ENCODE measurements around the gene VRK2. TPM values are rescaled to one million over a fixed set of nuclear protein-coding genes. Genes with fewer than 3 reads are reported as not detected.

VRK2 gene
- total and polyA plus RNA-seq, 10 of the 15 experiments (the other 5 are each of a cell fraction or from before 2014, with no cell fraction given), result 26.5 to 78.0 (median 57.3) TPM

DNA sequence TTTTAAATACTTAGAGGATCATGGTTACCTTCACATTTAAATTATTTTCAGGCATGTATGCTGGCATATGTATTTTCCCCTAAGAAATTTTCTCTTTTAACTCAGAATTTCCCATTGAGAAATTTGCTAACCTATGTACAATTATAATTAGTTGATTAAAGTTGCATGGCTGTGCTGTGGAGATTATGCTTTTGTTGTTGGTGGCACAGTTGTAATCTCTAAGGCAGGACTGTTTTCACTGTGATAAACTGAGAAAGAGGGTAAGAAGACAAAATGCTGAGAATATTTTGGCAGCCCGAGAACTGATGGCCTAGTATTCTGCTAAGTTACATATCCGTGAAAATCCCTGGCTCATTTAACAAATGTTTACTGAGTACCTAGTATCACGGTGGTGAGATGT is 1.4 kb downstream of the VRK2 start:
- ChIA-PET SMC1A (ENCODE audit: uncharacterized antibody, unreplicated experiment) (interaction anchor here (5.4 to 6.4 kb wide), 2 partner anchors 13 to 140 kb away, joined by 49 to 64 read pairs; no protein-coding TSS in a partner anchor), POLR2A (interaction anchor here (3.8 kb wide), 1 partner anchor 162 kb away, joined by 23 read pairs; no protein-coding TSS in a partner anchor)

DNA sequence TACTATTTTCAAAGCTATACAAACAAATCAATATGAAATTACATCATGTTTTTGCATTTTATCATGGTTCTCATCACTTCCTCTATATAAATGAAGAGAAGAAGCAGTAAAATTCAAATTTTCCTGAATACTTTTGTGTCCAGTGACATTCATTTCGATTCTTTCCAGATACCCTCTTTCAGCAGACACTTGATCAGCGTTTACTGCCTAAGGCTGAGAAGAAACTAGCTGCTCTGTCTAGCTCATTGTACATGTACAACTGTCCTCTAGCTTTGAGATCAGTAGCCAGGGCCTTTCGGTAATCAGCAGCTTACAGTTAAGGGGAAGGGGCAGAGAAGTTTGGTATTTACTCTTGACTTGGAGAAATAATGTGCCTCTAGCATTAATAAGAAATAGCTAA is 4.8 kb downstream of the VRK2 start:
- peaks cover 67% of the 10 kb centered on the region for H3K79me2 ChIP-seq (ENCODE audit: control insufficient read depth, insufficient read depth, low read length)
- CTCF ChIA-PET, result interaction anchor here (0.8 to 2.0 kb wide), 5 partner anchors 18 to 502 kb away, joined by 3 to 7 read pairs (median 4); no protein-coding TSS in a partner anchor

More for the DNA sequence above, 1.4 kb downstream of the VRK2 start:
- H3K4me2 ChIP-seq (ENCODE audit: control insufficient read depth, insufficient read depth), result peak overlapping the region; percentile 85
- no peaks in the 10 kb centered on the region for H3K36me3 ChIP-seq (ENCODE audit: control insufficient read depth in 2 of 2, insufficient read depth in 2 of 2, low read length in 1 of 2)
- BruUV-seq (replicated peaks), result TSS peak; percentile 52
- no peak overlapping the region for H2AFZ ChIP-seq (ENCODE audit: control insufficient read depth, low read depth, low read length)
- H3K27me3 ChIP-seq (replicated peaks in 1 of 2; ENCODE audit: control insufficient read depth in 2 of 2, insufficient read depth in 2 of 2, low read length in 1 of 2), result no peaks in the 10 kb centered on the region
- H3K9me3 ChIP-seq (replicated peaks; ENCODE audit: control insufficient read depth, insufficient read depth, low read length), result no peaks in the 10 kb centered on the region; the same call in 2 of the 3 replicates
- CTCF ChIA-PET, result interaction anchor here (0.7 kb wide), 1 partner anchor 139 kb away, joined by 3 read pairs; no protein-coding TSS in a partner anchor
- intact Hi-C loops (cut with micrococcal nuclease; ENCODE audit: unreplicated experiment), result loop anchor here (2.0 to 5.0 kb wide), 4 partner anchors 23 to 287 kb away; no protein-coding TSS in a partner anchor
- peak; percentile 13 for FAIRE-seq
- peak overlapping the region; percentile 92 for H3K27ac ChIP-seq (ENCODE audit: control insufficient read depth, insufficient read depth)
- H3K4me1 ChIP-seq (ENCODE audit: control insufficient read depth, insufficient read depth, low read length), result peaks cover 9% of the 10 kb centered on the region; the same call in 1 of the 2 replicates
- 35% methylated on average over 3 of the region's 3 CpGs for WGBS (ENCODE audit: insufficient coverage, insufficient replicate concordance, low lambda C conversion rate, missing lambda C conversion rate)
- no peak for ATAC-seq
- RAD21 ChIA-PET (ENCODE audit: unreplicated experiment), result no interaction called here
- TF ChIP-seq SMAD5 (IDR thresholded peaks at IDR 0.05; ENCODE audit: low read depth), result no peak
- TF ChIP-seq, protein P1, sequence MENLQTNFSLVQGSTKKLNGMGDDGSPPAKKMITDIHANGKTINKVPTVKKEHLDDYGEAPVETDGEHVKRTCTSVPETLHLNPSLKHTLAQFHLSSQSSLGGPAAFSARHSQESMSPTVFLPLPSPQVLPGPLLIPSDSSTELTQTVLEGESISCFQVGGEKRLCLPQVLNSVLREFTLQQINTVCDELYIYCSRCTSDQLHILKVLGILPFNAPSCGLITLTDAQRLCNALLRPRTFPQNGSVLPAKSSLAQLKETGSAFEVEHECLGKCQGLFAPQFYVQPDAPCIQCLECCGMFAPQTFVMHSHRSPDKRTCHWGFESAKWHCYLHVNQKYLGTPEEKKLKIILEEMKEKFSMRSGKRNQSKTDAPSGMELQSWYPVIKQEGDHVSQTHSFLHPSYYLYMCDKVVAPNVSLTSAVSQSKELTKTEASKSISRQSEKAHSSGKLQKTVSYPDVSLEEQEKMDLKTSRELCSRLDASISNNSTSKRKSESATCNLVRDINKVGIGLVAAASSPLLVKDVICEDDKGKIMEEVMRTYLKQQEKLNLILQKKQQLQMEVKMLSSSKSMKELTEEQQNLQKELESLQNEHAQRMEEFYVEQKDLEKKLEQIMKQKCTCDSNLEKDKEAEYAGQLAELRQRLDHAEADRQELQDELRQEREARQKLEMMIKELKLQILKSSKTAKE (IDR thresholded peaks at IDR 0.05; ENCODE audit: low read depth, poor library complexity, severe bottlenecking), result no peak
- peaks cover 82% of the 10 kb centered on the region for H3K79me2 ChIP-seq (ENCODE audit: control insufficient read depth, insufficient read depth, low read length)
- peak overlapping the region; percentile 84 for H3K9ac ChIP-seq (ENCODE audit: control insufficient read depth, insufficient read depth, low read length)
- no peak for DNase-seq (ENCODE audit: low read depth, low spot score)
- peak overlapping the region; percentile 69 for H3K4me3 ChIP-seq
- in situ Hi-C loops (cut with MboI), result no loop called here
- no peaks in the 10 kb centered on the region for H4K20me1 ChIP-seq (ENCODE audit: control insufficient read depth, insufficient read depth)

More for the DNA sequence above, 4.8 kb downstream of the VRK2 start:
- SMC1A ChIA-PET (ENCODE audit: uncharacterized antibody, unreplicated experiment), result interaction anchor here (0.6 to 5.9 kb wide), 18 partner anchors 8 to 158 kb away, joined by 3 to 61 read pairs (median 4); no protein-coding TSS in a partner anchor
- Histone ChIP-seq H3K4me2 (ENCODE audit: control insufficient read depth, insufficient read depth) (peak overlapping the region; percentile 31; the same call in 1 of the 2 replicates), H2AFZ (ENCODE audit: control insufficient read depth, low read depth, low read length) (no peak overlapping the region), H3K27ac (ENCODE audit: control insufficient read depth, insufficient read depth) (no peak overlapping the region), H3K27me3 (replicated peaks in 1 of 2; ENCODE audit: control insufficient read depth in 2 of 2, insufficient read depth in 2 of 2, low read length in 1 of 2) (no peaks in the 10 kb centered on the region), H3K4me1 (ENCODE audit: control insufficient read depth, insufficient read depth, low read length) (peaks cover 6% of the 10 kb centered on the region), H3K9me3 (replicated peaks; ENCODE audit: control insufficient read depth, insufficient read depth, low read length) (no peaks in the 10 kb centered on the region), H3K4me3 (no peak overlapping the region), H3K9ac (ENCODE audit: control insufficient read depth, insufficient read depth, low read length) (no peak overlapping the region), H3K36me3 (ENCODE audit: control insufficient read depth in 2 of 2, insufficient read depth in 2 of 2, low read length in 1 of 2) (no peaks in the 10 kb centered on the region), H4K20me1 (ENCODE audit: control insufficient read depth, insufficient read depth) (no peaks in the 10 kb centered on the region)
- POLR2A ChIA-PET, result interaction anchor here (0.6 to 3.8 kb wide), 5 partner anchors 10 to 738 kb away, joined by 3 to 14 read pairs (median 4); no protein-coding TSS in a partner anchor
- intact Hi-C loops (cut with micrococcal nuclease; ENCODE audit: unreplicated experiment) (no loop called here), in situ Hi-C loops (cut with MboI) (no loop called here)
- FAIRE-seq, result no peak
- ATAC-seq, result no peak
- WGBS (ENCODE audit: insufficient coverage, insufficient replicate concordance, low lambda C conversion rate, missing lambda C conversion rate), result 89% methylated on average over 3 of the region's 3 CpGs
- TF ChIP-seq RB1 (IDR thresholded peaks at IDR 0.05; ENCODE audit: borderline replicate concordance) (no peak), KLF5 (IDR thresholded peaks at IDR 0.05; ENCODE audit: partially characterized antibody) (no peak), YY1 (IDR thresholded peaks at IDR 0.05; ENCODE audit: low read depth, low read length) (no peak), POLR2A (IDR thresholded peaks at IDR 0.05; ENCODE audit: low read depth, low read length) (no peak), TAF1 (IDR thresholded peaks at IDR 0.05; ENCODE audit: borderline replicate concordance, low read depth, low read length) (no peak), SREBF2 (IDR thresholded peaks at IDR 0.05; ENCODE audit: low read length) (no peak), EED (IDR thresholded peaks at IDR 0.05; ENCODE audit: low read depth) (no peak), MEF2A (IDR thresholded peaks at IDR 0.05; ENCODE audit: insufficient read depth, low read depth, low read length) (no peak), IRF4 (IDR thresholded peaks at IDR 0.05; ENCODE audit: low read depth, low read length) (no peak)
- TF ChIP-seq, protein P2, sequence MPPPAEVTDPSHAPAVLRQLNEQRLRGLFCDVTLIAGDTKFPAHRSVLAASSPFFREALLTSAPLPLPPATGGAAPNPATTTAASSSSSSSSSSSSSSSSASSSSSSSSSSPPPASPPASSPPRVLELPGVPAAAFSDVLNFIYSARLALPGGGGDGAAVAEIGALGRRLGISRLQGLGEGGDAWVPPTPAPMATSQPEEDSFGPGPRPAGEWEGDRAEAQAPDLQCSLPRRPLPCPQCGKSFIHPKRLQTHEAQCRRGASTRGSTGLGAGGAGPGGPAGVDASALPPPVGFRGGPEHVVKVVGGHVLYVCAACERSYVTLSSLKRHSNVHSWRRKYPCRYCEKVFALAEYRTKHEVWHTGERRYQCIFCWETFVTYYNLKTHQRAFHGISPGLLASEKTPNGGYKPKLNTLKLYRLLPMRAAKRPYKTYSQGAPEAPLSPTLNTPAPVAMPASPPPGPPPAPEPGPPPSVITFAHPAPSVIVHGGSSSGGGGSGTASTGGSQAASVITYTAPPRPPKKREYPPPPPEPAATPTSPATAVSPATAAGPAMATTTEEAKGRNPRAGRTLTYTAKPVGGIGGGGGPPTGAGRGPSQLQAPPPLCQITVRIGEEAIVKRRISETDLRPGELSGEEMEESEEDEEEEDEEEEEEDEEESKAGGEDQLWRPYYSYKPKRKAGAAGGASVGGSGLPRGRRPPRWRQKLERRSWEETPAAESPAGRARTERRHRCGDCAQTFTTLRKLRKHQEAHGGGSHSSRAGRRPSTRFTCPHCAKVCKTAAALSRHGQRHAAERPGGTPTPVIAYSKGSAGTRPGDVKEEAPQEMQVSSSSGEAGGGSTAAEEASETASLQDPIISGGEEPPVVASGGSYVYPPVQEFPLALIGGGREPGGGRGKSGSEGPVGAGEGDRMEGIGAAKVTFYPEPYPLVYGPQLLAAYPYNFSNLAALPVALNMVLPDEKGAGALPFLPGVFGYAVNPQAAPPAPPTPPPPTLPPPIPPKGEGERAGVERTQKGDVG (CRISPR knock-in tag; IDR thresholded peaks at IDR 0.05), result no peak
- DNase-seq (ENCODE audit: low read depth, low spot score), result no peak
- RAD21 ChIA-PET (ENCODE audit: unreplicated experiment), result interaction anchor here (1.0 to 2.3 kb wide), 8 partner anchors 9 to 188 kb away, joined by 3 to 13 read pairs (median 4); no protein-coding TSS in a partner anchor
- no TSS peak for BruUV-seq (replicated peaks)
